ENCODE data around the gene SLC38A5. TPM values are rescaled to one million over a fixed set of nuclear protein-coding genes. Genes with fewer than 3 reads are reported as not detected.

SLC38A5 gene
- polyA plus RNA-seq, 5 donors: 31.8 to 68.1 (median 43.4) TPM

DNA sequence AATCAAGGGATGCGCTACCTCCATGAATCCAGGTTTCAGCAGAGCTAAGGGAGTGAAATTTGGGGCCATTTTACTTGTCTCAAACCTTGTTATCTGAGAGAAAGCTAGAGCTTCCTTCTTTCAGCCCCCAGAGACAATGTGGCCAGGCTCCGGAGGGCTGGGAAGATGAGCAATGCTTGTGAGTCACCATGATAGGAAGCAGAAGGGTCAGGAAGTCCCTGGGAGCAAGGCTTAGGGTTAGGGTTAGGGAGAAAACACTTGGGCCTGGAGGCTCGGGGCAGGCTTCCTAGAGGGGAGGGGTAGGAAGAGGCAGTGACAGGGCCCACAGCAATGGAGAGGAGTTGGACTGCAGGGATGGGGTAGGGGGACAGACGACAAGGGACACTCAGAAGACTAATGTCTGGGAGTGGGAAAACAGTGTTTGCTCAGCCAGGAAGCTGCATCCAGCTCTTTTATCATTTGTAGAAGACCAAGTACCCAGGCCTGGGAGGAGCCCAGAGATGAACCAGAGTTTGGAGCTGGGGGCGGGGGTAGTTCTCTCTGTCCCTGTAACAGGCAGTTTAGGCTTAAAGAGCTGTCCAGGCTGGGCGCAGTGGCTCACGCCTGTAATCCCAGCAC is 22.3 kb upstream of the SLC38A5 start:
- no peak for DNase-seq

DNA sequence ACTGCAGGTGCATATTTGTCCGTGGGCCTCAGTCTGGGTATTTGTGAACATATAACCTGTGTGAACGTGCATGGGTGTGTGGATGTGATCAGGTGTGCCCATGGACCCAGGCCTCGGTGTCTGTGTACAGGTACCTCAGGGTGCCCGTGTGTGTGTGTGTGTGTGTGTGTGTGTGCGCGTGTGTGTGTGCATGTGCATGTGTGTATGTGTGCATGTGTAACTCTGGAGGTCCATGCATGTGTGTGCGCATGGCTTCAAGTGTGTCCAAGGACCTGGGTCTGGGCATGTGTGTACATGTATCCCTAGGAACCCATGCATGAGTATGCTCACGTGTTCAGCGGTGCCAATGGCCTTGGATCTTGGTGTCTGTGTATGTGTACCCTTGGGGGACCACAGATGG is 21.7 kb upstream of the SLC38A5 start:
- no peak for DNase-seq

DNA sequence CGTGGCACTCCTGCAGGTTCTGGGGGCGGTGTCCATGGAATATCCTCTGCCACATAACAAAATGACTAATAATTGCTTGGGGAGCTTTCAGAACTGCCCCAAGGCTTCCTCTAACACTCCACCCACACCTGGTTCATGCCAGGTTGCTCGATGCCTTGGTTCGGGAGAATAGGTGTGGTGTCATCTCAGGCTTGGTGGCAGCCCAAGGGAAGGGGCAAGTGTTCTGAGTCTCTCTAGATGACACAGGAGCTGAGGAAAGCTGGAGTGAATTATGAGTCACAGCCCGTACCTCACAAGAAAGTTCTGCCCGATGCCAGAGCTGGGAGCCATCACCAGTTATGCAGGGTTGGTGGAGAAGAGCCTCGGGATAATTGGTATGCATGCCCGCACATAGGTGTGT is 20.6 kb upstream of the SLC38A5 start:
- no peak for DNase-seq

DNA sequence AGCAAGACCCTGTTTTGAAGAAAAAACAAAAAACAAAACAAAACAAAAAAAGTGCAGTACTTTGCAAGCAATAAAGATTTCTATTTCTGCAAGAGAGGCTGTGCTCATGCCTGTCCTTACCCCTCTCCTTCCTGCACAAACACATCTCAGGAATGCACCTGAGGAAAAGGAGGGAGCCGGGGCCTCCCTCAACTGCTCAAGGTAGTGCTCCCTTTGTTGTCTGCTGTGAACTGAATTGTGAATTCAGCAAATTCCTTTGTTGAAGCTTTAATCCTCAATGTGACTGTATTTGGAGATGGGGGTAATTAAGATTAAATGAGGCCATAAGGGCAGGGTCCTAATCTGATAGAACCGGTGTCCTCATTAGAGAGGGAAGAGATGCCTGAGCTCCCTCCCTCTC is 19.8 kb upstream of the SLC38A5 start:
- DNase-seq: no peak

DNA sequence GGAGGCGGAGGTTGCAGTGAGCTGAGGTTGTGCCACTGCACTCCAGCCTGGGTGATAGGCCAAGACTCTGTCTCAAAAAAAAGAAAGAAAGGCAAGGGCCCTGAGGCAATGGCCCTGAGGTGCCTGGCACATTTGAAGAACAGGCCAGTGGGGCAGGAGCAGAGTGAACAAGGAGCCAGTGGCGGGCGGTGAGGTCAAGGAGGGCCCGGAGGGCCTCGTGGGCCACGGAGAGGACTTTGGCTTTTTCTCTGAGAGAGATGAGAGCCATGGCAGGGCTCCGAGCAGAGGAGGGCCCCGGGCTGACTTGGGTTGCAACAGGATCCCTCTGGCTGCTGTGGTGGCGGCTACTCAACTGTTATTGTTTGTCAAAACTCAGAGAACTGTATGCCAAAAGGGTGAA is 19.2 kb upstream of the SLC38A5 start:
- no peak for DNase-seq

DNA sequence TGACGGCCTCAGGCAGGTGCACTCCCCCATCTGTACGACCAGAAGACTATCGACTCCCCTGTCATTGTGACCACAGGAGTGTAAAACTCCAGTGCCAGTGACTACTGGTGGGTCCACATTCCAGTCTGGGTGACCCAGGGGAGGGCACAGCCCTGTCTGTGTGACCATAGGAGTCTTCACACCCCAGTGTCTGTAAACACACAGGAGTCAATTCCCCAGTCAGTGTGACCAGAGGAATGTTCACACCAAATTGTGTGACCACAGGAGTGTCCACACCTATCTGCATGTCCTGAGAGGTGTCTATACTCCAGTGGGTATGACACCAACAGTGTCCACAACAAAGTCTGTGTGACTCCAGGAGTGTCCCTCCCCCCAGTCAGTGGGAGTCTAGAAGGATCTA is 18.0 kb upstream of the SLC38A5 start:
- no peak for DNase-seq

DNA sequence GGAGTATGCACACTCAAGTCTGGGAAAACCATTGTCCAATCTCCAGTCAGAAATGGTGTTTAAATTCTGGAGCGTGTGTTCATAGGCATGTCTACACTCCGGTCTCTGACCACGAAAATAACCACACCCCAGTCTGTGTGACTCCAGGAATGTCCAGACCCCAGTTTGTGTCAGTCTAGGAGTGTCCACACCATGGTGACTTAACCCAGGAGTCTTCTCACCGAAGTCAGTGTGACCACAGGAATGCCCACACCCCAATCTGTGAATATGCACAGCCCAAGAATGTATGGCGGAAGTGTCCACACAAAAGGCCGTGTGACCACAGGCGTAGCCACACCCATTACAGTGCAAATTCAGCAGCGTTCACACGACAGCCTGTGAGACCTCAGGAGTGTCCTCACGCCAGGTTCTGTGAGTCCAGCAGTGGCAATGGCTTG is 17.3 kb upstream of the SLC38A5 start:
- DNase-seq: no peak

DNA sequence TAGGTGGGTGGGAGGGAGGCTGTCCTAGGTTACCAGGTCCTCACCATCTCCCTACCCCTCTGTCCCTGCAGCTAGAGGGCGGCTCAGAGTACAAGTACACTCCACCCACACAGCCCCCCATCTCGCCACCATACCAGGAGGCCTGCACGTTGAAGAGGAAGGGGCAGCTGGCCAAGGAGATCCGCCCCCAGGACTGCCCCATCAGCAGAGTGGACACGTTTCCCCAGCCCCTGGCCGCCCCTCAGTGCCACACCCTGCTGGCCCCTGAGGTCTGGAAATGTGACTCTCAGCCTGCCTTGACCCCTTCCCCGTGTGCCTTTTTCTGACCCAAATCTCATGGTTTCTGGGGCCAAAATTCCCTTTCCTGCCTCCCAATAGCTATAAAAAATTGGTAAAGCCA is 12.5 kb upstream of the SLC38A5 start:
- no peak for DNase-seq

DNA sequence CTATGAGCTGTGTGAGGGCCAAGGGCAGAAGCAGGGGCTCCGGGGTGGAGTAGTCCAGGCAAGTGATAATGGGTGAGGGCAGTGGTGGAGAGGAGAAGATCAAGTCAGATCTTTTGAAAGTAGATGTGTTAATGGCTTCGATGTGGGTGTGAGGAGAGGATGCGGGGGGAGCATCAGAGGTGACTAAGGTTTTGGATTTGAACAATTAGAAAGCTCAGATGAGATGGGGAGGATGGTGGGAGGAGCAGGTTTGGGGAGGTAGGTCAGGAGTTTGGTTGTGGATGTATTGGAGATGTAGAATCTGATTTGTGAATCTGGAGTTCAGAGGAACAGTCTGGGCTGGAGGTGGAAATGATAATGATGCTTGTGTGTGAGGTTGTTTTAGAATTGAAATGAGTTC is 10.5 kb upstream of the SLC38A5 start:
- DNase-seq: no peak

DNA sequence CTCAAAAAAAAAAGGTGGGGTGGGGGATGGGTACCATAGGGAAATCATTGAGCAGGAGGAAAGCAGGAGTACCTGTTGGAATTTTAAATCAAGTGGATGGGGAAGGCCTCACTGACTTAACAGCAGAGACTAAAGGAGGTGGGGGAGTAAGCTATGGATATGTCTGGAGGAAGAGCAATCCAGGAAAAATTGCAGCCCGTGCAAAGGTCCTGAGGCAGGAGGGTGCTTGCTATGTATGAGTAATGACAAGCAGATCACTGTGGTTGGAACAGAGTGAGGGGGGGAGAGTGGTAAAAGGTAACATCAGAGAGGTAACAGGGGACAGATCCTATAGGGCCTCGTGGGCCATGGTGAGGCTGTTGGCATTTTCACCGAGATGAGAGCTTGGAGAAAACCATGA is 10.1 kb upstream of the SLC38A5 start:
- no peak for DNase-seq

DNA sequence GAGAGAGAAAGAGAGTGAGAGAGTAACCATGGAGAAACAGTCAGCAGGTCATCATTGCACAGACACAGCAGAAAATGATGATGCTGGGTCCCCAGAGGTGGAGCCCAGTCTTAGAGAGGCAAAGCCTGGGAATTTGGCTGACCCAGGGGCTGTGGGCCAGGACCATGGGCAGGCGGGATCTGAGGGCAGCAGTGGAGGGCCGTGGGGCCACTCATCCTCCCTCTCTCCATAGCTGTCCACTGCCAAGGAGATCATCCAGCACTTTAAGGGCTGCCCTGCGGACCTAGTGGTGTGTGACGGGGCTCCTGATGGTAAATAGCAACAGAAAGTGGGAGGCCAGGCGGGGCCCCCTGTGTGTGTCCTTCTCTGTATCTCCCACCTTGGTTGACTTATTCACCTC is 8.7 kb upstream of the SLC38A5 start:
- no peak for DNase-seq

DNA sequence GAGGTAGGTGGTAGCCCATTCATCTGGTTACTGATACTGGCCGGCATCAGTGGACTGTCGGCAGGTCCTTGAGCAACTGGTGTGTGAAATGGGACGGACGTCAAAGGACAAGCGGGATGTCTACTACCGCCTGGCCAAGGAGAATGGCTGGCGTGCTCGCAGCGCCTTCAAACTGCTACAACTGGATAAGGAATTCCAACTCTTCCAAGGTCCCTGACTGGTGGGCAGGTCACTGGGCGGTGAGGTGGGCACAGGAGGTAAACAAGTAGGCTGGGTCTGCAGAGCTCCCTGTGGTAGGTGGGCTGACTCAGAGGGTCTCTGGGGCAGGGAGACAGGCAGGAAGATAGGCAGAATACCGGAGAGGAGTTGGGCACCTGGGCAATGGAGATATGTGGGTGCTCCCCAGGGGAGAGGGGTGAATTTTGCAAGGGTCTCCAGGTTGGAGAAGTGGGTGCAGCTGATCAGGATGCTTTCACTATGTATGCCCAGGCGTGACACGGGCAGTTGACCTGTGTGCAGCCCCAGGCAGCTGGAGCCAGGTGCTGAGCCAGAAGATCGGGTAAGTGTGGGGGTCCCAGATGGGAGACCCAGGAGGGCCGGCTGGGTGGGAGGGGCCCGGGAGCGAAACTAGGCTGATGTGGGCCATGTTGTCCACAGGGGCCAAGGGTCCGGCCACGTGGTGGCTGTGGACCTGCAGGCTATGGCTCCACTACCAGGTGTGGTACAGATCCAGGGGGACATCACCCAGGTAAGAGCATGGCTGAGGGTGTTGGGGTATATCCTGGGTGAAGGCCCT is 8.1 kb upstream of the SLC38A5 start:
- no peak for DNase-seq

DNA sequence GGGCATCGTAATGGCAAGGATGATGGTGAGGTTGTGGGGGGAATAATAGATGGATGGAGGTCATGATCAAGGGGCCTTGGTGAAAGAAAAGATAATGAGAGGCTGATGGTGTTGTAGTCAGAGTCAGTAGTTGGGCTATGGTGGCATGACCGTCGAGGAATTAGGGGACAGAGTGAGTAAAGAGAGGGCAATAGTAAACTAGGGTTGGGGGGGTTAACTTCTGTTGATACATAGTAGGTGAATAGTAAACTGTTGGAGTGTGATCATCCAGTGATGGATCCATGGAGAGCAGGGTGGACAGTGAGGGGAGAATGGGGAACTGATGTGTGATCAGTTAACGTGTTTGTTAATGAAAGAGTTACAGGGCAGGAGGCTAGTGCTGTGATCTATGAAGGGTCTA is 6.9 kb upstream of the SLC38A5 start:
- no peak for DNase-seq

DNA sequence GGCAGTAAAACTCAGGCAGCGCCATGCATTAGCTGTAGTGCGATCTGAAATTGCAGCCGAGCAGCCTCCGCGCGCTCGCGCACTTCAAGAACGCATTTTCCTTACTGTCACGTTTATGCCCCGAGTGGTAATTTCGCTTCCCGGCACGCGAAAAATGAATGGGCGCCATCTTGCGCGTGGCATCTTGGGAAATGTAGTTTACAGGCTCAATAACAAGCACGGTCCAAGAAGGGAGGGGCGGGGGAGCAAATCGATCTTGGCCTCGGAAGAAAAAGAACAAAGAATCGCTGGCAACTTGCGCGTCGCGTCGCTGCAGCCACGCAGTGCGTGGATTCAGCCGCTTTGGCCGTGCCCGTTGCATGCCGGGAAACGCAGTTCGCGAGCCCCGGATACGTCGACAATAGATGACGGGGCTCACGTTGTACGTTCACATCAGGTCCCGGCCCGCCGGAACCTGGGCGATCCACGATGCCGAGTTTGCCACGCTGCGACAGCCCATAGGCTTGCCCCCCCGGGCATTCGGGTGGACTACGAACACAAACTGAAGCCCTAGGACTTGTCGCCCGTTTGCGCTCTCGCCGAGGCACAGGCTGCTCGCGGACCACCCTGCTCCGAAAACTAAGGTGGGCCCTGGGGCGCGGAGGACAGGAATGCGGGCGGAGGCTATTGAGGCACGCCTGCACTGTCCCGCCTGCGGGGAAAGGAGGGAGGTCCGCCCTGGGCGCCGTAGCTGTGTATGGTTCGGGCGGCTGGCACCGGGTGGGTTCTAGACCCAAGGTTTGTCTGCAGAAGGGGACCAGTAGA is 5.9 kb upstream of the SLC38A5 start, which contains the start of gene FTSJ1:
TSS of gene FTSJ1 (plus strand) at position 426 of the 804 bp plus-strand sequence. CDS start 1,849 bp downstream, outside the sequence.
- peak; percentile 84 to 85 for DNase-seq

DNA sequence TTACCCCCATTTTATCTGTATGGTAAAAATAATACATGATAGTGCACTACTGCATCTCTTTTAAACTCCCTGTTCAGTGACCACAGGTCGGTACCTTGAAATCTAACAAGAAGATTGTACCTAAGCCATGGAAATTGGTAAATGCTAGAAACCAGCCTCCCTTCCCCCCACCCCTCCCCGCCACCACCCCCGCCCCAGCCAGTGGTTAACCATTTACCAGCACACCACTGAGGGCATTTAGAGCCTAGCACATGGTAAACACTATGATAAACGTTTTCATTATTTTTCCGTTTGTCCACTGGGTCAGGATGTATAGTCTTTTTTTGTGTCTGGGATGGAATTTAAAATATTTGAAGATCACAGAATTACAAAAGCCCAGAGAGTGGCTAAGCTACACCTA is 5.2 kb upstream of the SLC38A5 start:
- DNase-seq: no peak

DNA sequence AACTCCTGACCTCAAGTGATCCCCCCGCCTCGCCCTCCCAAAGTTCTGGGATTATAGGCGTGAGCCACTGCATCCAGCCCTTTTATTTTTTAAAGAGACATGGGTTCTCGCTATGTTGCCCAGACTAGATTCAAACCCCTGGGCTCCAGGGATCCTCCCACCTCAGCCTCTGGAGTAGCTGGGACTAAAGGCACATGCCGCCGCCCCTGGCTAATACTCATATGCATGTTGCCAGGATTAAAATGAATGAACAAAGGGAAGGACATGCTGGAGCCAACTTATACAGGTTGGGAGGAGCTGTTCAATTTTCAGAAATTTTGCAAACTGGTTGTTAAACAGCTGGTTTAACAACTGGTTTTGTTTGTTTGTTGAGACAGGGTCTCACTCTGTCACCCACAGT is 4.5 kb upstream of the SLC38A5 start:
- no peak for DNase-seq

DNA sequence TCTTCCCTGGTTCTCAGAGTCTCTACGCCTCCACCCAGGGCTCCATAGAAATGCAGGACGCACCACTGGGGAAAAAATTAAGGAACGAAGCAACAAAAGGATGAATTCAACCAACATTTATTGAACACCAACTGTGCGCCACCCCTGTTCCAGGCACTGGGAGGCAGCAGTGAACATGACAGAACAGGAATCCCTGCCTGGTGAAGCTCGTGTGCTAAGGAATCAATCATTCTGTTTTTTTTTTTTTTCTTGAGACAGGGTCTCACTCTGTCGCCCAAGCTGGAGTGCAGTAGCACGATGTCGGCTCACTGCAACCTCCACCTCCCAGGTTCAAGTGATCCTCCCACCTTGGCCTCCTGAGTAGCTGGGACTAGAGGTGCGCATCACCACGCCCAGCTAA is 4.1 kb upstream of the SLC38A5 start:
- DNase-seq: no peak

DNA sequence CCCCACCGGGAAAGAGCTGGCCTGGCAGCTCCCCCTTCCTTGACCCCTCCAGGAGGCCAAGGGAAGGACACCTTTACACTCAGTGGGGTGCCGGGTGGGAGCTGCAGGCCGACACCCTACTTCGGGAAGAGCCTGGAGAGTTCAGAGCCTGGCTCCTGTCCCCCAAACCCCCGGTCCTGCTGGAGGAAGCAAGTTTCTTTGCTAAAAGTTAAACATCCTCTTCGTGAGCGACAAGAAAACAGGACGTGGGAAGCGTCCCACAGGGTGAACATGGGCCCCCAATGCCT is 3.6 kb upstream of the SLC38A5 start:
- no peak for DNase-seq

DNA sequence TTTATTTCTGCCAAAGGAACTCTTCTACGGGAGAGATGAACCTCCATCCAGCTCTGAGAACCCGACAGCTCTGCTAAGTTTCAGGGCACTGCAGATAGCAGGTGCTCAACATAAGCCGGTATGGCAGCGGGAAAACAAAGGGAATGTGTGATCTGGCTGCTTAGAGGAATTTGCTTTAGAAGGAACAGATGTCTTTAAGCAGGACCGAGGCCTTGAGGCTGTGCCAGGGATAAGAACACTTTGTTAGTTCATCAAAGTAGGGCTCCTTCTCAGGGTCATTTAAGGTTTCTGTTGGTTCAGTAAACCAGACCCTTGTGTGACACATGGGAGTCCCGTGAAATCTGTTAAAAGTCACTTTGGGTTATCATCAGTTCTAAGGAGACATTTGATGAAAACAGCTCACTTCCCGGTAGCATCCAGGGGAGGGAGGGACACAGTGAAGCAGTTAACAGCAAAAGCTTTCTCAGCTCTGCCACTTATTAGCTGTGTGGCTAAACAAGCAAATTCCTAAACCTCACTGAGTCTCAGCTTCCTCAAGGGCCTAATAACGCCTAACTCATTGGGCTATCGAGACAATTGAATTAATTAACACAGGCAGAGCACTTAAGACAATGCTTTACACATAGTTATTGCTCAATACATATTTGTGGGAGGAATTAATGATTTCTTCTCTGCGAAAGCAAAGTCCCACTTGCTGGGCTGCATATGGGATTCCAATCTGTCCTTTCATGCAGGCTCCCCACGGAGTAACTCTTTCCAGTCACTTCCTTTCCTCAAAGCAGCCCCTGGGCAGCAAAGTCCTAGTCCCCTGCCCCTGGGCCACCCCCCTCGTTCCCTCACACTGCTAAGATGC is 3.0 kb upstream of the SLC38A5 start:
- no peak for DNase-seq

DNA sequence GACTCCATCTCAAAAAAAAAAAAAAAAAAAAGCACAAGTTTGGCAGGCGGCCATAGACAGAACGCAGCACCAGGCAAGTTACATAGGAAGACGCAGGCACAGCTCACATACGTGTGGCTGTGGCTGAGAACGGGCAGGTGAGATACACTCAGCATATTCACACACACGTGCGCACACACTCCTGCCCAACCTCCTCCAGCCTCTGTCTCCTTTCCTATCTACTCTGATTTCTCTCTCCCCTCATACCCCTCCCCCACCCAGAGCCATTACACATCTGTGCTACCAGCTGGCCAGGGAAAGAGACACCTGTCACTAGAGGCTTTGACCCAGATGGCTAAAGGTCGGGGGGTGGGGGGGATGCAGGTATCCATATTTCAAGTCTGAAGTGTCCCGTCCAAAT is 2.2 kb upstream of the SLC38A5 start:
- no peak for DNase-seq

DNA sequence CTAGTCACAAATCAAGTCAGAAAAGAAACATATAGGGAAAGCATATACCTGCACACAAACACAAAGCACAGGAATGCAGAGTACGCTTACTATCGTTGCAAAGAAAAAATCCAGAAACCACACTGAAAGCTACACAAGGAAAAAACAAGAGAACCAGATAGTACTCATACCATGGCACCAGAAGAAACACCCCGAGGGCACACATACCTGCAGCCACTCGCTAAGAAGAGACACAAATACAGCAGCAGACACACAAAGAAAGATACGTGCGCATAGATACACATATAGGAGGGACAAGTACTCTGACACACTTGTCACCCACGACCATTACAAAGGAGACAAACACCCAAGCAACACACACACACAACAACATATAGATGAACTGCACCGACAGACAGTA is 1.4 kb upstream of the SLC38A5 start:
- DNase-seq: no peak

DNA sequence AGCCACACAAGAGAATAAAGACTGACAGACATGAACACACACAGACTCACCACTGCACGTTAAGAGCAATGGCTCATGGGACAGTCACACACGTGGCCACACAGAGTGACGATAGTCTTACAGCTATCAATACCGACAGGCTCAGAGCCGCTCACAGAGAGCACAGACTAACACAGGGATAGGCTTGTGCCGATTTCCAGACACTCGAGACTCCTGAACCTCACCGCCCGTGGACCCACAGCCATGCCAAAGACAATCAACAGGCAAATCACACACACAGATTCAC is 716 bp upstream of the SLC38A5 start:
- no peak for DNase-seq

All from right lung (tissue), 5 donors.